ENCODE results near the gene CBLC.

DNA sequence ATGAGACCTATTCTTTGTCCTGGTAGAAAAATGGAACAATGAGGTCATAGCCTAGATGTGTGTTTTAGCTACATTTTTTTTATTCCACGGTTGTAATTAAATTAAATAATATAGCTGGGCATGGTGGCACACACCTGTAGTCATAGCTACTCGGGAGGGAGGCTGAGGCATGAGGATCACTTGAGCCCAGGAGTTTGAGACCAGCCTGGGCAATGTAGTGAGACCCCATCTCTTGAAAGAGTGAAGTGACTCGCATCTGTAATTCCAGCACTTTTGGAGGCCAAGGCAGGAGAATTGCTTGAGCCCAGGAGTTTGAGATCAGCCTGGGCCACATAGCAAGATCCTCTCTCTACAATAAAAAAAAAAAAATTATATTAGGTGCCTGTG is 11.7 kb upstream of the CBLC start:
- TF ChIP-seq EZH2 (IDR thresholded peaks at IDR 0.05; ENCODE audit: low read depth) (no peak), CTCF (conservative IDR thresholded peaks at IDR 0.05) (no peak)

Data from PC-9 (cell line).